ENCODE measurements around the gene TSPAN32.

TSPAN32 gene, protein sequence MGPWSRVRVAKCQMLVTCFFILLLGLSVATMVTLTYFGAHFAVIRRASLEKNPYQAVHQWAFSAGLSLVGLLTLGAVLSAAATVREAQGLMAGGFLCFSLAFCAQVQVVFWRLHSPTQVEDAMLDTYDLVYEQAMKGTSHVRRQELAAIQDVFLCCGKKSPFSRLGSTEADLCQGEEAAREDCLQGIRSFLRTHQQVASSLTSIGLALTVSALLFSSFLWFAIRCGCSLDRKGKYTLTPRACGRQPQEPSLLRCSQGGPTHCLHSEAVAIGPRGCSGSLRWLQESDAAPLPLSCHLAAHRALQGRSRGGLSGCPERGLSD

DNA sequence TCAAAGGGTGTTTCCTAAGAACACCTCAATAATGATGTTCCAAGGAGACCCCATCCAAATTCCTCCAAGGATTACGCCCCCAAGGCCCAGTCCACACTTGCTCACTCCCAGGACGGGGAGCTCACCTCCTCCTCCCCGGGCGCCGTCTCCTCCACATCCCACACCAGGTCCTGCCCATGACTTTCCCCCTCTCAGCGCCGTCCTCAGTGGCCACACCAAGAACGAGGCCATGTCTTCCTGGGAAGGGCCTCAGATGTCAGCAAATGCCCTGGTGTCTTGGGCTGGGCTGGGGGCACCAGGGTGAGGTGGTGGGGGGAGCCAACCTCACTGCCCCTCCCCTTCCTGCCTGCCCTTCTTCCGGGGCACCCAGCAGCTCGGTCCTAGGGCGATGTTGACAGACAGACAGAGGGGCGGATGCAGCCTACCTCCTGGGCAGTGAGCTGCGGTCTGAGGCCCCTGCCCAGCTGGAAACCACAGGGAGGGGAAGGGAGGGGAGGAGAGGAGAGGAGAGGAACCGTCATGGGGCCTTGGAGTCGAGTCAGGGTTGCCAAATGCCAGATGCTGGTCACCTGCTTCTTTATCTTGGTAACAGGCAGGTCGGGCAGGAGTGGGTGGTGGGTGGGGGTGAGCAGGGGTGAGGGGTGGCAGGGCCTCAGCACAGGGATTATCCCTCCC is at the start of gene TSPAN32, which contains the start of gene C11orf21:
Gene TSPAN32, plus strand, starts transcription at position 383 of the 675 bp plus-strand sequence. Its CDS starts 137 bp downstream, at position 520.
Gene C11orf21, minus strand, starts transcription at position 288 of the 675 bp plus-strand sequence. Its CDS starts 110 bp downstream, at position 178.
- peak; percentile 25 for DNase-seq (ENCODE audit: low read depth)

DNA sequence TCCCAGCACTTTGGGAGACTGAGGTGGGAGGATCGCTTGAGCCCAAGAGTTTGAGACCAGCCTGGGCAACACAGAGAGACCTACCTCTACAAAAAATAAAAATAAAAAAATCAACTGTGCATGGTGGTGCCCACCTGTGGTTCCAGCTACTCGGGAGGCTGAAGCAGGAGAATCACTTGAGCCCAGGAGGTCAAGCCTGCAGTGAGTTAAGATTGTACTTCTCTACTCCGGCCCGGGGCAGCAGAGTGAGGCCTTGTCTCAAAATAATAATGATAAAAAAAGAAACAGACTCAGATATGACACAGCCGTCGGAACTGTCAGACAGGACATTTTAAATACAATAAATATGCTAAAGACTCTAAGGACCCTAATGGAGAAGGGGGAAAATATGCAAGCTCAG is 49.8 kb upstream of the TSPAN32 start:
- no peak for DNase-seq (ENCODE audit: low read depth)

DNA sequence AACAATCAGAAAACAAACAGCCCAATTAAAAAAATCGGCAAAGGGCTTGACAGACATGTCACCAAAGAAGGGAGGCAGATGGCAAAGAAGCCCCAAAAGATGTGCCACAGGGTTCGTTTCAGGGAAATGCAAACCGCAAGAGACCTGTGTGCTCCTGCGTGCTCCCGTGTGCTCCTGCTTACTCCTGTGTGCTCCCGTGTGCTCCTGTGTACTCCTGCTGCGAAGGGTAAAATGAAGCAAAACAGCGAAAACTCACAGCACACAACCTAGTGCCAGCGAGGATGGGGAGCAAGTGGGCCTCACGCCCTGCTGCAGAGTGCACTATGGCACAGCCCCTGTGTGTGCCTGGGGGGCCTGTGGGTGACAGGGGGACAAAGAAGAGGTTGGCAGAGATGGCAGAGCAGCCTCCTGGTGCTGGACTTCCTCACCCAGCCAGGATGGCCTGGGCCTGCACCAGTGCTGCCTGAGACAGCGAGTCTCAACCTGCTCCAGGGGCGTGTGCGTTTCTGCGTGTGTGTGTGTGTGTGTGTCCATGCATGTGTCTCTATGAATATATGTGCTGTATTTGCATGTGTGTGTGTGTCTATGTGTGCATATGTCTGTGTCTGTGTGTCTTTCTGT is 45.4 kb upstream of the TSPAN32 start:
- DNase-seq (ENCODE audit: low read depth): no peak

DNA sequence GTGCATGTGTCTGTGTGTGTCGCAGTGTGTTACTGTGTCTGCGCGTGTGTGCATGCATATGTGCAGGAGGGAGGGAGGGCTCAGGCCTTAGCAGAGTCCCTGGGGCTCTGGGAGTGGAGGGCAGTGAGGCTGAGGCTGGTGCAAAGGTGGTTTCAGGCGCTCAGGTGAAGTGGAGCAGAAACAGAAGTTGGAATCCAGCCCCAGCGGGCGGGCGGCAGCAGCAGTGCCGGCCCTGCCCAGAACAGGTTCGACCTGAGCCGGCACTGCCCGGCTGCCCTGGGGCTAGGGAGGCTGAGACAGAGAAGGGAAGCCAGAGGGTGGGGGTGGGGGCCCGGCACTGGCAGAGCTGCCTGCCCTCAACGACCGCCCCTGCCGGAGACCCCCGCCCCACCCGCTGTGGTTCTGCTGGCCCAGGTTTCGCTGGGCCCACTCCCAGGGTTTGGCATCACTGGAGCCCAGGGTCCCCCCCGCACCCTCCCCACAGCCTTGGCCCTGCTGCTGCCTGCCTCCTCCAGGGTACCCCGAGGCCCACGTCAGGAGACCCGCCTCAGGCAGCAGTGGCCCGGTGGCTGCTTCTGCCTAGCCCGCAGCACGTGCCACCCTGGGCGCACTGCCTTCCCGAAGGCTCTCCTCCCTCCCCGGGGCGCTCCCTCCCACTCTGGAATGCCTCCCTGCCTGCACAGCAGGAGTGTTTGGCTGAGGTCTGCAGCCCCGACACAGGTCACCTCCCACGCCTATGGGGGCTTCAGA is 44.7 kb upstream of the TSPAN32 start:
- no peak for DNase-seq (ENCODE audit: low read depth)

DNA sequence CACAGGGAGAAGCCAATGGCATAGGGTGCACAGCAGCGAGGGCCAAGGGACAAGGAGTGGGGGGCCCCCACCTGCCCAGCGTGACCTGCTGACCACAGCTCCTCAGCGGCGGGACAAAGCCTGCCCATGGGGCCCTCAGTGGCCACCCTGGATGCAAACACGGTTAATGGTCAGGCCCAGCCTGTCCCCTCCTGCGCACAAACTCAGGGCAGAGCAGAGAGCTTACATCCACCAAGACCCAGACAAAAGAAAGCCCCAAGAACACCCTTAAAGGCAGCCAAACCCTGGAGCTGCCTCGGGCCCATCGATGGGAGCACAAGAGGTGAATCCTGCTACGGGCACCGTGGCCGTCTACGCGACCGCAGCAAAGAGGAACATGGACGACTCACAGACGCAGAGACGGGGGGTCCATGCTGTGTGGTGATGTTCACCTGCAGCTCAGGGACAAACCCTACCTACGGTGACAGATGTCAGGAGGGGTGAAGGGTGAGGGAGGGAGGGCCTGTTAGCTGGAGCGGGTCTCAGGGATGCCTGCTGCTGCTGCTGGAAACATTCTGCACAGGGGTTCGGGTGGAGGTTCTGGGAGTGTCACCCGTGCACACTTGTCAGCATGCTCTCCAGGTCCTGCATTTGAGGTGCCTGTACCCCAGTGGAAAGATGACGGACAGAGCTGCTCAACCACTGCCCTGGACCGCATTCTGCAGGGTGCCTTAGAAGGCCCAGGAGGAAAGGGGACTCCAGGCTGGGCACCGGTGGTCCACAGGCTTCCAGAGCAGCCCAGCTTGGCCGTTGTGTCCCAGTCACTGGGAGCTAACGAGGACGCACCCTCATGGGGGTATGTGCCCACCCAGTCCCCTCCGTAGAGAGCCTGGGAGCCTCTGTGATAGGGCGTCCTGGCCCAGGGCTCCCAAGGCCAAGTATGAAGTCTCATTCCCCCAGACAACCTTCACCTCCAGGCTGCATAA is 43.0 kb upstream of the TSPAN32 start:
- DNase-seq (ENCODE audit: low read depth): no peak

DNA sequence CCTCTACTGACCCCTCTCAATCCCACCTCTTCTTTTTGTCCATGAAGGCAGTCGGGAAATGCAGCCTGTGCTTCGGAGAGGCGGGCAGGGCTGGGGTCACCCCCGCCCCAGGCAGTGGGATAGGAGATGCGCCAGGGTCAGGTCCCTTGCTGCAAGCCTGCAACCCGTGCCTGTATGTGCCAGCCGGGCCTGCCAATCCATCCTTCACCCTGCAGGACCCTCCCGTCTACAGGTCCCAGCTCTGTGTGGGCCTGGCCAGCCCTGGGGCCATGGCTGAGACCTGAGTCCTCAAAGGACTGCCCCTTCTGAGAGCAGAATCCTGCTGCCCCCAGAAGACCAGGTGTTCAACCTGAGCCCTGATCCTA is 42.4 kb upstream of the TSPAN32 start:
- no peak for DNase-seq (ENCODE audit: low read depth)

DNA sequence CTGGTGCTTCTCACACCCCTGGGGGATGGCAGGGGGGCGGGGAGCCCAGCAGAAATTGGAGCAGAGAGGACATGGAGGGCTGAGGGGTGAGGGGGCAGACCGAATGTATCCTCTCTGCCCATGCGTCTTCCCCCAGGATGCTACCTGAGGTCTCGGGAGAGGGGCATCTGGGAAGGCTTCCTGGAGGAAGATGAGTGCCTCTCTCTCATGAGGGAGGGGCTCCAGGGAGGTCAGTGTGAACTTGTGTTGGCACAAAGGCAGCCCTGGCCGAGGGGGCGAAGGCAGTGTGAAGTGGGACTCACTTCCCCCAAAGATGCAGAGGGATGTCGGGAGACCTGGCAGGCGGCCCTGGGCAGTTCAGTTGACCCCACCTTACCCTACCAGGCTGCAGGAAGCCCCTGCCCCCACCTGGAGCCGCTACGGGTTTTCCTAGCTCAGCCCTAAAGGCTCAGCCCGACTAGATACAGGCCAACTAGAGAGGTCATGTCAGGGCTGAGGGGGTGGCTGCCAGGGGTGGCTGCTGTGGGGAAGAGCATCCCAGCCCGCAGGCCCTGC is 41.8 kb upstream of the TSPAN32 start:
- no peak for DNase-seq (ENCODE audit: low read depth)

DNA sequence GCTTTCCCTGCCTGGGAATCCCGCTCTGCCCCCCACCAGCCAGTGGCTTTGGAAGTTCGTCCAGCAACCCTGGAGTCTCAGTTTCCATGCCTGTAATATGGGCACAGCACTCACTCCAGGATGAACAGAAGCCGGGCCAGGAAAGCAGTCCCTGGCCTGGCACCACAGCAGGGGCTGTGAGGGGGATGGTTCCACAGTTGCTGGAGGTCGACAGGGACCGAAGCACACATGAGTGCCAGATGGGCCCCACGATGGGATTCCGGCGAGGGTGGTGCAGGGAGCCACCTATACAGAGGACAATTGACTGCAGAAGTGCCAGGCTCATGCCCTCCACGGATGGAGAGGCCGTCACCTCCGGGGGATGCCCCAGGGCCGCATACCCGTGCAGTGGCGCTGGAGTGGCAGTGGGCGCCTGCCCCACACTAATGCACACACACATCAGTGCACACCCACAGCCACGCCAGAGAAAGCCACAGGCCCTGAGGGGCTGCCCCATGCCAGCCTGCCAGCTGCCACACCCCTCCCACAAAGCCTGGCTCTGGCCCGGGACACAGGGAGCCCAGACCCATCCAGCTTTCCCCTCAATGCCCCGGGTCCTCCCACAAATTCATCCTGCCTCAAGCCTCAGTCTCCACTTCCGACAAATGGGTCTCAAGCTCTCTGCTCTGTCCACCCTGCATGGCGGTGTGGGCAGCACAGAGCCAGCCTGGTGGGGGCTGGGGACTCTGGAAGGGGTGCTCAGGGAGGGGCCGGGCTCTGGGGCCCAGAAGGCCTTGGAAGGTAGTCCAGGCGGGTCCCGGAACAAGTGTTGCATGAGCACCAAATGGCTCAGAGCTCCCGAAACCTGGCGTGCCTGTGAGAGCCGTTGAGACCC is 41.1 kb upstream of the TSPAN32 start:
- DNase-seq (ENCODE audit: low read depth): no peak

DNA sequence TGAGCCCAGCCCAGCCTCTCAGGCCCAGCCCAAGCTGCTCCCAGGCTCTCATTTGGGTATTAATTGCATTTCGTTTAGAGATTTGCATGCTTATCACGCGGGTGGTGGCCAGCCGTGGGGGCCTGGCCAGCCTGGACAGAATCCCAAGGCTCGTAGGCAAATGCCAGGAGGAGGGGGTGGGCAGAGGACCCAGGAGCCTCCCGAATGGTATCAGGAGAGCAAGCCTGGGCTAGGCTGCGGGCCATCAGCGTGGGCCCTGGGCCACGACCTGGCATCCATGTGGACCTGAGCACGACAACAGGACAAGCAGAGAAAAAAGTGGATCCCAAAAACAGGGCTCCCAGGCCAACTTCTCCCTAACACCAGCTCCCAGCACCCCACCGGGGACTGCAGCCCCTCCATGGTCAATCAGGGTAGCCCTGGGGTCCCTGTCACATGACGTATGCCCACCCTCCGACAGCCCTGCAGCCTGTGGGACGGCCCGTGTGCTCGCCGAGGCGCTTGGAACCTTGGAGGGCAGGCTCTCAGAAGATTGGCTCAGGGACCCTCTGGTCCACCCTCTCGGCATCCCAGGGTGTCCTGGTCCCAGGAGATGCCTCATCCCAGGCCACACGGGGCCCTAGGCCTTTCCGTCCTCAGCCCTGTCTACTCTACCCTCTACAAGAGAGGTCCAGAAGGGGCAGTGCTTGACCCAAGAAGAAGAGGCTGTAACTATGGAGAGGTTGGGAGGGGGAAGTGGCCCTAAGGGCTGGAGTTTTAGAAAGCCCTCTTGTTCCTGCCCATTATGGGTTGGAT is 40.2 kb upstream of the TSPAN32 start:
- DNase-seq (ENCODE audit: low read depth): no peak

DNA sequence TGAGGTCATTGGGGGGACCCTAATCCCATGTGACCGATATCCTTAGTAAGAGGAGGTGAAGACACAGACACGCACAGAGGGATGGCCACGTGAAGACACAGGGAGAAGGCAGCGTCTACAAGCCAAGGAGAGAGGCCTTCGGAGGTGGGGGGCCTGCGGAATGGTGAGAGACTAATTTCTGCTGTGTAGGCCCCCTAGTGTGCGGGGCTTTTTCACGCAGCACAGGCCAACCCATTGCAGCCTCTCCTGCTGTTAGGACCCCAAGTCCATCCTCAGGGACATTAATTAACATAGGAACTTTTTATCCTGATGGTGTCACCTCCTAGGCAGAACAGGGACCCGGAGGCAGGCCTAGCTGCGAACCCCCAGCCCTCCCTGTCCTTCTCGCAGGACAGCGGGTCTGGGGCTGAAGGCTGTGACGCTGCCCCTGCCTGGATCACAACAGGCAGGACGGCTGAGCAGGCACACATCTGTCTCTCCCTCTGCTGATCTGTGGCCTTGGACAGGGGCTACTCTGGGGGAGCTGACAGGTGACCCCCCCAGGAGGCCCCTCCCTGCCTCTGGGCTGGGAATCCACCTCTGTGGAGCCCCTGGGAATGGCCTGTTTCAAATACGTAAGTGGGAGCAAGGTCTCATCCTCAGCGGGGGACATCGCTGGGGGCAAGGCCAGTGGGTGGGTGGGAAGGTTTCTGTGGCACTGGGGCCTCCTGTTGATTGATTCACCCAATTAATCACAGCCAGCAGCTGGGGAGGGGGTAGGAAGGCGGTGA is 39.3 kb upstream of the TSPAN32 start:
- DNase-seq (ENCODE audit: low read depth): no peak

DNA sequence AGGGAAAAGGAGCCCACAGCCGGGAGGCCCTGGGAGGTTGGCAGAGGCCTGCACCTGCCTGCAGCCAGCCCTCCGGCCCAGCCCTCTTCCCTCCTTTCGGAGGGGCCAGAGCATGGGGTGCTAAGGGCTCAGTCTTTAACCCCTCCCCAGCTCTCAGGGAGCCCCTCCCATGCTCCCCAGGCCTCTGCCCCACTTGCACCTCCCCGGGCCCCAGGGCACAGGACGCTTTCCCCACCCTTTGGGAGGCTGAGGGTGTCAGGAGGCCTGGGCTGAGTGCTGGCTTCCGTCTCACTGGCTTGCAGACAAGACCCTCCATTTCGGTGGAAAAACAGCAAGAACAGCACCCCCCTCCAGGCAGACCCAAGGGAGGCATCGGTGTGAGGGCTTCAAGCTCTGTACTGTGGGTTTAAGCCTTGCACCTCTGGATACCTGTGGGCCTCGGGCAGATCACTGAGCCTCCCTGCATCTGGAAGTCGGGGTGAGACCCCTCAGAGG is 38.7 kb upstream of the TSPAN32 start:
- DNase-seq (ENCODE audit: low read depth): no peak

DNA sequence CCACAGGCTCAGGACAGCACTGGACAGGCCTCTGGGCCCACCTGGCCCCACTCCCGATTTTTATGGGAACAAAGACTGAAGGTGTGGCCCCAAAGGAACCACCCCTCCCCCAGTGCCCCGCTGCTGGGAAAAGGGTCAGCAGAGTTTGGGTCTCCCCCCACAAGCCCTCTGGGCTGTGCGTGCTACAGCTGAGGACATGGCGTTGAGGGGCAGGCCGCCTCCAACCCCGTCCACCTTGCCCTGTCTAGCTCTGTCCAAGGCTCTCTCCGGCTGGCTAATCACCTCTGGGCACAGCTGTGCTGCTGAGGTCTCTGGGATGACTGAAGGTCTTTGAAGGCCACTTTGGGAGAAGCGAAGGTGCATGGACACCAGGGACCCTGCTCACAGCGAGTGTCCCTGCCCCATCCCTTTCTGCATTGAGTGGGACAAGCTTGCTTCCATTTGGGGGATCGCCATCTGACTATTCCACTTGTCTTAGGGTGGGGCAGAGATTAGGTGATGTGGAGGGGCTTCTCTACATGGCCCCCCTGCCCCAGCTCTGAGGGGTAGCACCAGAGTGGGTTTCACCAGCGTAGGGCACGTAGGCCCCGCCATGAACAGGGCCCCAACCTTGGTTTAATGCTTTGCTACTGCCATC is 38.0 kb upstream of the TSPAN32 start:
- no peak for DNase-seq (ENCODE audit: low read depth)

DNA sequence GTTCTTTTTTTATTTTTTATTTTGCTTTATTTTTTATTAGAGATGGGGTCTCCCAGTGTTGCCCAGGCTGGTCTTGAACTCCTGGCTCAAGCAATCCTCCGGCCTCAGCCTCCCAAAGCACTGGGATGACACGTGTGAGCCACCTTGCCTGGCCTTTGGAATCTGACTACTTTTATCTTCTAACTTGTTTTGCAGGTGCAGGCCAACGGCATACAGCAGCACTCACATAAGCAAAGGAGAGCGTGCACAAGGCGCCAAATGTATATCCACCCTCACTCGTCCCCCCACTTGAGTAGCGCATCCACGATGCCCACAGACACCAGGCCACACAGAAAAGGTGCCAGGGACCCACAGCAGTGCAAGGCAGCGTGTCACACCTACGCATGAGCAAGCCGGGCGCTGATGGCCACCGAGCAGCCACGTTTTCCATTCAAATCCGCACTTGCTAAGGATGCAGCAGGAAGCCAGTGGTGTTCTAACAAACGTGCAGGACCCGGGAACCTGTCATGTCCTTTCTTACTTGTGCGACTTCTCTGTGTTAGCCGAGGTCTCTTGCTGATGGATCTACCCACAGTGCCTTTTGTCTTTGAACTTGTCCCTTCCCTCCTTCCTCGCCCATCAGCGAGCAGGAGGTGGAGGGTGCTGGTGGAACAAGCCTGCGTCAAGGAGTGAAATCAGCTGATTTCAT is 37.3 kb upstream of the TSPAN32 start:
- no peak for DNase-seq (ENCODE audit: low read depth)

DNA sequence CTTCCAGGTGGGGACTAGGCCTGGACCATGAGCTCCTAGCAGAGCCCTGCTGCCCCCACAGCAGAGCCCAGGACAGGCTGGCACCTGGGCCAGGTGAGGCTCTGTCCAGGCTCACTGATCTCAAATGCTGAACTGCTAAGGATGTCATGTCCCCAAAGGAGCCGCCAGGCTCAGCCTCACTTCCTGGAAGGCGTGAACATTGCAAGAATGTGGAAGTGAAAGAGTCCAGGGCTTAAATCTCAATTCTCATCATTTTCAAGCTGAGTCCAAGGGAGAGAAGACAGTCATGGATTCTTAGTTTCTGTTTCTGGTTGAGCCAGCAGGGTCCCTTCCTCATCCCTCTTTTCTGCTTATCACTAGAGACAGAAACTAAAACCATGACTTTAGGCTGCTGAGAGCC is 36.4 kb upstream of the TSPAN32 start:
- DNase-seq (ENCODE audit: low read depth): no peak

DNA sequence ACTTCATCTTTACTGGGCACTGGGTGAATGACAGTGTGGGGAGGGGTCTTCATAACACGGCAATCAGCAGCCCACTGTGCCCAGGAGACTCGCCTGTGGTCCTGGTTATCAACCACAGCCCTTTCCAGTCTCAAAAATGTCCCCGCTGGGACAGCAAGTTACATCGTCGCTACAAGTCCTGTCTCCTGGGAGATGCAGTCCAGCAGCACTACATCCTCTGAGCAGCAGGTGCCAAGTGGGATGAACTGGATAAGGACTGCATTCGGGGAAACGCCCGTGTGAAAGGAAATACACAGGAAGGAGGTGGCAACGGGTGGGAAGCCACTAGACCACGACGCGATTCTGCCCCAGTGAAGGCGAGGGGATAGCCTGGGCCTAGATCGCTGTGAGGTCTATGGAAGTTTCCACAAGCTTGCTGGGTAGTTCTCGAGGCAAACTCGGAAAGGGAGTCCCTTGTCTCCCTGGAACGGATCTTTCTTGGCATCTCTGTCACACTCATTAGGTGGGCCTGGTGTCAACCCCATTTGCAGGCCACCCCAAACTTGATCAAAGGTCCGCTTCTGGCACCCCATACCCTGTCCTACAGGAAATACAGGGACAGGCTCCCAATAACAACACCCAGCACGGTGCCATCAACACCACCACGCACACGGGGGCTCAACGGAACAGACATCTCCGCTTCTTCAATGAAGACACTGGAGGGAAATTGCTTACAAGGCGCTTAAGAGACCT is 35.8 kb upstream of the TSPAN32 start:
- DNase-seq (ENCODE audit: low read depth): no peak

DNA sequence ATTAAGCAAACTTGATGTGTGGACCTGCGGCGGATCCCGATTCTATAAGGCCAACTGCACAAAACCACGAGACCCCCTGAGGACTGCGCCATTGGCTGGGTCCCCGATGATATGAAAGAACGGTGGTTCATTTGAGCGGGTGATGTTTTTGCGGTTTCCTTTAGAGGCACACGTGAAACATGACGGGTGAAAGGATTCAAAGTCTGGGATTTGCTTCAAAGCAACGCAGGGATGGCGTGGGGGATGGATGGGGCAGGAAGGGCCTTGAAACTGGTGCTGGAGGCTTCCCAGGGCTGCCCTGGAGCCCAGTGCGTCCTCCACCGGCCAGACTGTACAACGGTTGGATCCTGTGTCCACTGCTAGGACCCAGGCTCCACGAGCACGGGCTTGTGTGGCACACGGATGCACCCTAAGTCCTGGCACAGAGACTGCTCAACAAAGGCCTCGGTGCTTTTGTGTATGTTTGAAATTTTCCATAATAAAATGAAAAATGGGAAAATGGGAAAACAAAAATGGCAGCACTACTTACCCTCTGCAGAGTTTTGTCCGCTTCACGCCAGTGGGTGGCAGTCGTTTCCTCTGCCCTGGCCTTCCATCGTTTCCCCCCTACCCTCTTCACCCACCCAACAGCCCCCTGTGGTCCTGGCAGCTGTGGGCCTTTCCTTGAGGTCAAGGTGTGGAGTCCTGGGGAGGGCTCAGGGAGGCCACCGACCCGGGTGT is 35.1 kb upstream of the TSPAN32 start:
- DNase-seq (ENCODE audit: low read depth): no peak
